ENCODE results near the gene FBXW2.

GRCh38 chr9:120832807-120833206 lies 39.6 kb upstream of the FBXW2 start:
- TF ChIP-seq EZH2 (IDR thresholded peaks at IDR 0.05) (no peak), POLR2AphosphoS5 (IDR thresholded peaks at IDR 0.05; ENCODE audit: borderline replicate concordance, low read depth, low read length) (no peak)
